Trophoblast cell (in vitro differentiated cells and primary cell): ENCODE results near the gene SNRK.

Experiments
- DNase-seq, 2 donors: peaks; one replicate each; pipeline ENCODE4 v3.0.0-alpha.2; 2016
- H2AFZ ChIP-seq: 2 replicates; pipeline ENCODE4 v1.6.1; 2013; ENCODE audit warnings: low read length, moderate library complexity, mild to moderate bottlenecking; ENCODE audit not compliant: insufficient read depth, poor library complexity
- H2AK5ac ChIP-seq: 2 replicates; pipeline ENCODE4 v1.6.1; 2013; ENCODE audit warnings: mild to moderate bottlenecking, low read length
- H2BK120ac ChIP-seq: 2 replicates; pipeline ENCODE4 v1.6.1; 2013; ENCODE audit warnings: low read length, mild to moderate bottlenecking, moderate library complexity; ENCODE audit not compliant: insufficient read depth, poor library complexity
- H2BK12ac ChIP-seq: 2 replicates; pipeline ENCODE4 v1.6.1; 2013; ENCODE audit warnings: mild to moderate bottlenecking, low read length, moderate library complexity
- H2BK5ac ChIP-seq: 2 replicates; pipeline ENCODE4 v1.6.1; 2013; ENCODE audit warnings: low read length, low read depth, moderate library complexity, mild to moderate bottlenecking; ENCODE audit not compliant: poor library complexity
- H3K14ac ChIP-seq: 2 replicates; pipeline ENCODE4 v1.6.1; 2013; ENCODE audit warnings: mild to moderate bottlenecking, low read length
- H3K18ac ChIP-seq: 2 replicates; pipeline ENCODE4 v1.6.1; 2013; ENCODE audit warnings: mild to moderate bottlenecking, low read length
- H3K23ac ChIP-seq: 2 replicates; pipeline ENCODE4 v1.6.1; 2013; ENCODE audit warnings: low read length
- H3K27ac ChIP-seq: 2 replicates; pipeline ENCODE4 v1.5.1; 2013; ENCODE audit warnings: low read depth, mild to moderate bottlenecking, inconsistent platforms, low read length, moderate library complexity
- H3K27me3 ChIP-seq: 2 replicates; pipeline ENCODE4 v1.6.1; 2013; ENCODE audit warnings: inconsistent platforms, mild to moderate bottlenecking, low read length, moderate library complexity; ENCODE audit not compliant: insufficient read depth
- H3K36me3 ChIP-seq, 2 experiments: 1 replicate in 1 of 2; 2 replicates in 1 of 2; pipeline ENCODE4 v1.6.1; 2013; ENCODE audit warnings: low read length in 2 of 2, mild to moderate bottlenecking in 2 of 2, moderate library complexity in 1 of 2; ENCODE audit not compliant: insufficient read depth in 2 of 2, control insufficient read depth in 1 of 2
- H3K4ac ChIP-seq: 2 replicates; pipeline ENCODE4 v1.6.1; 2013; ENCODE audit warnings: low read depth, mild to moderate bottlenecking, low read length, moderate library complexity
- H3K4me1 ChIP-seq, 2 experiments: 1 replicate in 1 of 2; 2 replicates in 1 of 2; pipeline ENCODE4 v1.6.1; 2013; ENCODE audit warnings: low read length in 2 of 2, mild to moderate bottlenecking in 2 of 2, moderate library complexity in 1 of 2; ENCODE audit not compliant: insufficient read depth in 2 of 2, control insufficient read depth in 1 of 2
- H3K4me2 ChIP-seq: 2 replicates; pipeline ENCODE4 v1.6.1; 2013; ENCODE audit warnings: inconsistent platforms, mild to moderate bottlenecking, low read length, moderate library complexity
- H3K4me3 ChIP-seq: 2 replicates; pipeline ENCODE4 v1.5.1; 2013; ENCODE audit warnings: mild to moderate bottlenecking, low read depth, low read length, inconsistent platforms
- H3K79me1 ChIP-seq: one replicate; pipeline ENCODE4 v1.6.1; 2013; ENCODE audit warnings: low read length
- H3K79me2 ChIP-seq: 2 replicates; pipeline ENCODE4 v1.6.1; 2013; ENCODE audit warnings: low read length, mild to moderate bottlenecking; ENCODE audit not compliant: control insufficient read depth, insufficient read depth, poor library complexity
- H3K9ac ChIP-seq: 2 replicates; pipeline ENCODE4 v1.6.1; 2013; ENCODE audit warnings: mild to moderate bottlenecking, low read length
- H3K9me3 ChIP-seq: 2 replicates; pipeline ENCODE4 v1.6.1; 2013; ENCODE audit warnings: low read depth, mild to moderate bottlenecking, control low read depth, inconsistent platforms, low read length; ENCODE audit not compliant: insufficient read depth
- H4K12ac ChIP-seq: 2 replicates; pipeline ENCODE4 v1.6.1; 2013; ENCODE audit warnings: low read depth, mild to moderate bottlenecking, low read length, moderate library complexity
- H4K8ac ChIP-seq: 2 replicates; pipeline ENCODE4 v1.6.1; 2013; ENCODE audit warnings: low read depth, mild to moderate bottlenecking, low read length, moderate library complexity
- H4K91ac ChIP-seq: one replicate; pipeline ENCODE4 v1.6.1; 2013; ENCODE audit warnings: low read depth, mild to moderate bottlenecking, low read length, moderate library complexity
- WGBS: extraction: QIAGEN DNeasy Blood & Tissue Kit; methylation state at CpG from one replicate; pipeline ENCODE4 v1.1.7; 2013; ENCODE audit warnings: missing lambda C conversion rate; ENCODE audit not compliant: insufficient read length, insufficient coverage; ENCODE audit errors: extremely low coverage; 5-methylcytosine and 5-hydroxymethylcytosine counted together

The SNRK gene

DNA sequence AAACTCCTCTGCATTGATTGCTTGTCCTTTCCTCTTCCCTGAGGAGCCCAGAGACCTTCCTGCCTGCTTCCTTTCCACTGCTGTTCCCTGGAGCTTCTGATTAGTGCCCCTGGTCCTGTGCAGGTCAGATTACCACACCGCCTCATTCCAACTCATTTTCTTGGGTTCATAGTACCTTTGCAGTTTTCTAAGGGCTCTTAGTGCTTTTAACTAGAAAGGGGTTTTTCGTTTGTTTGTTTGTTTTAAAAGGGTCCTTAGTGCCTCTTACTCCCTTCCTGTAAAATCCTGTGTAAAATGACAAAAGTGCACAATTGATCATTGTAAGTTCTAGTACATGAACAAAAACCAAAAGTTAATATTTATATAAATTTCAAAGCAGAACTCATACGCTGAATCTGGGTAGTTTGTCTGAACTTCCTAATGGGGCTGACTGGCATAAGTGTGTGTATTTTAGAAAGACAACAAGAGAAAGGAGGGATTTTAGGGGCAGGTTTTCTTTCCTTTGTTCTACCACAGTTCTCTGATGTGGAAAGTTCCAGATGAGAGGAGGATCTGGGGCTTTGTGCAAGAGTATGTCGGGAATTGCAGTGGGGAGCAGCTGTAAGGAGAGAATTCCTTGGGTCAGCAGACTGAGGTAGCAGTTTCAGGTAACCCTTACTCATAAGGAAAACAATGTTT is 30.6 kb downstream of the SNRK start:
- Histone ChIP-seq H3K27me3 (no peaks in the 10 kb centered on the region), H3K9ac (no peak overlapping the region), H3K18ac (no peak overlapping the region), H2AFZ (no peak overlapping the region), H3K4me2 (no peak overlapping the region), H3K23ac (no peak overlapping the region), H4K8ac (no peak overlapping the region), H3K79me2 (no peaks in the 10 kb centered on the region), H3K4me3 (no peak overlapping the region), H3K27ac (no peak overlapping the region), H2BK120ac (peak overlapping the region; percentile 24), H3K36me3 (peaks cover 0 to 2% of the 10 kb centered on the region in 2 experiments), H4K91ac (no peak overlapping the region), H2BK12ac (no peak overlapping the region), H4K12ac (no peak overlapping the region), H2BK5ac (no peak overlapping the region), H3K9me3 (no peaks in the 10 kb centered on the region), H3K4me1 (peaks cover 2 to 9% of the 10 kb centered on the region in 2 experiments), H2AK5ac (no peak overlapping the region), H3K4ac (no peak overlapping the region), H3K14ac (no peak overlapping the region), H3K79me1 (no peaks in the 10 kb centered on the region)
- DNase-seq = no peak
- WGBS = no CpG with 5 or more reads among the region's 4 CpGs

DNA sequence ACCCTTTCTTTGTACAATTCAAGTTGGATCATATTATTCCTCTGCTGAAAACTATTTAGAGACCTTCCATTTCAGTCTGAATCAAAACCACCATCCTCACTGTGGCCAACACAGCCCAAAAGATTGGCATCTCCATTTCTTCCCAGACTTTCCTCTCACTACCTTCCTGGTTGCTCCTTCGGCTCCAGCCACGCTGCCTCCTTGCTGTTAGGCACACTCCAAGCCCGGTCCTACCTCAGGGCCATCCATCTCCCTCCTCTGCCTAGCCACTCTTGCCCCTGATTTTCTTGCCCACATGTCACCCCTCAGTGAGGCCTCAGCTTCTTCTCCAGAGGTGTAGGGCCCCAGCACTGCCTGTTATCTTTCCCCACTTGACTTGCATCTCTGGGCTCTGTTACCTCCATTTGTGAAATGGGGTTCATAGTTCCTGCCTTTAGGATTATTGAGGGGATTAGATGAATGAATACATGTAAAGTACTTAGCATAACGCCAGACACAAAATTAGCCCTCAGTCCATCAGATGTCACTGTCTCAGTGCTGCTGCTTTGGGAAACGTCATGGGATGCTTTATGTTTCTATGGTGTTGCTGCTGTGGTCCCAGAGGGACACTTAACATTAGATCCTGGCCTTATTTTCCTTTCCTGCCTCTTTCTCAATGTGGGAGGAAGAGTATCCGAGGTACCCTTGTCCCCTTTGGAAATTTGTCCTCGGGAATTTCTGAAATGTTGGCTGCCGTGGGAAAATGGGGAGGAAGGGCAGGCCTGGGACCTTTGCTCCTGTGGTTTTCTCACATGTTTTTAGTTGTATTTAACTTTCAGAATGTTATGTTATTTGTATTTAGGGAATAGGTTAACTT is 31.3 kb downstream of the SNRK start:
- H4K91ac ChIP-seq = no peak overlapping the region
- H2BK5ac ChIP-seq = no peak overlapping the region
- DNase-seq = no peak
- H4K8ac ChIP-seq = no peak overlapping the region
- H3K9me3 ChIP-seq = no peaks in the 10 kb centered on the region
- no peak overlapping the region for H3K4ac ChIP-seq
- H3K36me3 ChIP-seq = peaks cover 0 to 2% of the 10 kb centered on the region in 2 experiments
- no peaks in the 10 kb centered on the region for H3K79me2 ChIP-seq
- H3K4me1 ChIP-seq = peaks cover 2 to 9% of the 10 kb centered on the region in 2 experiments
- H3K18ac ChIP-seq = peak overlapping the region; percentile 8
- no CpG with 5 or more reads among the region's 8 CpGs for WGBS
- no peak overlapping the region for H3K9ac ChIP-seq
- H3K27ac ChIP-seq = no peak overlapping the region
- no peak overlapping the region for H4K12ac ChIP-seq
- H3K4me3 ChIP-seq = no peak overlapping the region
- no peak overlapping the region for H3K23ac ChIP-seq
- no peak overlapping the region for H2AFZ ChIP-seq
- no peaks in the 10 kb centered on the region for H3K27me3 ChIP-seq
- no peak overlapping the region for H3K14ac ChIP-seq
- H2BK12ac ChIP-seq = no peak overlapping the region
- H2BK120ac ChIP-seq = no peak overlapping the region
- H3K79me1 ChIP-seq = no peaks in the 10 kb centered on the region
- peak overlapping the region; percentile 6 for H3K4me2 ChIP-seq
- H2AK5ac ChIP-seq = peak overlapping the region; percentile 14

DNA sequence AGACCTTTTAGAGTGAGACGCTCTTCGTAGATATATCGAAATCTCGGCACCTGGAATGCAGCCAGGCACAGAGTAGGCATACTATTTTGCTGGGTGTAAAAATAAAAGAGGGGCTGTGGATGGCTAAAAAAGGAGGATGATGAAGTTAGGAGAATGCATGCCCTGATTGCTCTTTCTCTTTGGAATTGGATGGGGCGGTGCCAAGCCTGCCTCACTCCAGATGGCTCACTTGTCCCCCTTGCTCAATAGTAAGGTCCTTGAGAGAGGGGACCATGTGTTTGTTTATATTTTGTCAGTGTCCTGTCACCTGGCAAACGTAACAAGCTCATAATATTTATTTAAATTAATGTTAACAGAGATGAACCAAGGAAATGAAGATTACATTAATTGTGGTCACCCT is 33.0 kb downstream of the SNRK start:
- H3K18ac ChIP-seq = no peak overlapping the region
- no peak overlapping the region for H3K23ac ChIP-seq
- no CpG with 5 or more reads among the region's 6 CpGs for WGBS
- no peak overlapping the region for H4K91ac ChIP-seq
- no peak overlapping the region for H2BK12ac ChIP-seq
- no peak overlapping the region for H4K12ac ChIP-seq
- H3K4ac ChIP-seq = no peak overlapping the region
- no peak overlapping the region for H4K8ac ChIP-seq
- no peak overlapping the region for H3K9ac ChIP-seq
- H3K4me1 ChIP-seq = peaks cover 2 to 9% of the 10 kb centered on the region in 2 experiments
- no peak overlapping the region for H3K14ac ChIP-seq
- H2BK5ac ChIP-seq = no peak overlapping the region
- H3K79me2 ChIP-seq = no peaks in the 10 kb centered on the region
- H3K27me3 ChIP-seq = no peaks in the 10 kb centered on the region
- no peak overlapping the region for H3K4me3 ChIP-seq
- peaks cover 0 to 2% of the 10 kb centered on the region in 2 experiments for H3K36me3 ChIP-seq
- DNase-seq = no peak
- no peaks in the 10 kb centered on the region for H3K9me3 ChIP-seq
- no peak overlapping the region for H2AFZ ChIP-seq
- H3K4me2 ChIP-seq = no peak overlapping the region
- H2AK5ac ChIP-seq = no peak overlapping the region
- H3K79me1 ChIP-seq = no peaks in the 10 kb centered on the region
- no peak overlapping the region for H3K27ac ChIP-seq
- no peak overlapping the region for H2BK120ac ChIP-seq

DNA sequence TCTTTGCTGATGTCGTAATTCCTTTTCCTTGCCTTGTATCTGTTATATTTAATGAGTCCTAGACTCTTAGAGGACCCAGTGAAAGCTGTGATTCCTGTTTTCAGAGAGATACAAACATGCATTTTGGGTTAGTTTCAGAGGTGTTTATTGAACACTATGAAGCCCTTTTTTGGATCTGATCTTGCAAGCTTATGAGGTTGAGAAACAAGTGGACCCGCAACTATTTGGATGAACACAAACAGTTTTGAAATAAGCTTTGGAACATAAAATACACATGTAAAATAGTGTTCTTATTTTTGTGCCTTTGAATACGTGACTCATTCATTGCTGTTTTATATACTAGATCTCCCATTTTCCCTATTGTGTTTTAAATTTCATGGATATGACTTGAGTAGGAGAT is 33.5 kb downstream of the SNRK start:
- Histone ChIP-seq H2BK120ac (no peak overlapping the region), H3K9ac (no peak overlapping the region), H2BK12ac (no peak overlapping the region), H3K36me3 (peaks cover 0 to 2% of the 10 kb centered on the region in 2 experiments), H3K27ac (no peak overlapping the region), H3K14ac (no peak overlapping the region), H3K4me3 (no peak overlapping the region), H4K8ac (no peak overlapping the region), H2BK5ac (no peak overlapping the region), H3K23ac (no peak overlapping the region), H3K4ac (no peak overlapping the region), H2AK5ac (no peak overlapping the region), H3K18ac (no peak overlapping the region), H3K4me1 (peaks cover 2 to 9% of the 10 kb centered on the region in 2 experiments), H3K79me2 (no peaks in the 10 kb centered on the region), H3K9me3 (no peaks in the 10 kb centered on the region), H4K12ac (no peak overlapping the region), H3K4me2 (no peak overlapping the region), H3K27me3 (no peaks in the 10 kb centered on the region), H3K79me1 (no peaks in the 10 kb centered on the region), H2AFZ (no peak overlapping the region), H4K91ac (no peak overlapping the region)
- no CpG with 5 or more reads among the region's 3 CpGs for WGBS
- DNase-seq = no peak
